Muscle of leg (tissue), 11 donors: Measurements from ENCODE around the gene WDR35. TPM values are rescaled to one million over a fixed set of nuclear protein-coding genes. Genes with fewer than 3 reads are reported as not detected.
A peak's percentile ranks its signal among the peaks of the same experiment; 100 is the strongest.

ENCODE experiments used
- DNase-seq: peaks from one replicate; pipeline ENCODE4 v3.0.0; 2013
- H3K27ac ChIP-seq: one replicate; pipeline ENCODE4 v1.5.1; 2013; ENCODE audit warnings: mild to moderate bottlenecking, low read length, control low read depth
- H3K27me3 ChIP-seq: one replicate; pipeline ENCODE4 v1.6.1; 2013; ENCODE audit warnings: low read length; ENCODE audit not compliant: control insufficient read depth, insufficient read depth
- H3K36me3 ChIP-seq: one replicate; pipeline ENCODE4 v1.6.1; 2013; ENCODE audit warnings: low read length; ENCODE audit not compliant: control insufficient read depth, insufficient read depth
- H3K4me1 ChIP-seq: one replicate; pipeline ENCODE4 v1.6.1; 2013; ENCODE audit warnings: low read length; ENCODE audit not compliant: control insufficient read depth, insufficient read depth
- H3K4me3 ChIP-seq: one replicate; pipeline ENCODE4 v1.5.1; 2013; ENCODE audit warnings: low read length, control low read depth
- H3K9me3 ChIP-seq: replicated peaks from 2 replicates; pipeline ENCODE4 v1.6.1; 2013; ENCODE audit warnings: low read depth, low read length; ENCODE audit not compliant: control insufficient read depth
- WGBS: methylation state at CpG from one replicate; pipeline ENCODE4 v1.1.5; 2013; ENCODE audit warnings: missing lambda C conversion rate; ENCODE audit not compliant: insufficient coverage; 5-methylcytosine and 5-hydroxymethylcytosine counted together
- polyA plus RNA-seq, 8 donors: library from polyadenylated mRNA; unstranded; fragments of 120-200 nt; gene quantifications; one replicate each; pipeline versions ENCODE4 v1.2.1 to v1.2.3, GENCODE V29; 2013; ENCODE audit warnings: inconsistent platforms in 1 of 8, low replicate concordance in 1 of 8; ENCODE audit not compliant: insufficient read length in 8 of 8, insufficient read depth in 1 of 8
- total RNA-seq: library from RNA; stranded (reverse); fragments of 120-200 nt; gene quantifications from one replicate; pipeline ENCODE4 v1.2.4, GENCODE V29; 2013

WDR35 gene
- total and polyA plus RNA-seq, 9 donors: 5.5 to 11.3 (median 7.8) TPM

DNA sequence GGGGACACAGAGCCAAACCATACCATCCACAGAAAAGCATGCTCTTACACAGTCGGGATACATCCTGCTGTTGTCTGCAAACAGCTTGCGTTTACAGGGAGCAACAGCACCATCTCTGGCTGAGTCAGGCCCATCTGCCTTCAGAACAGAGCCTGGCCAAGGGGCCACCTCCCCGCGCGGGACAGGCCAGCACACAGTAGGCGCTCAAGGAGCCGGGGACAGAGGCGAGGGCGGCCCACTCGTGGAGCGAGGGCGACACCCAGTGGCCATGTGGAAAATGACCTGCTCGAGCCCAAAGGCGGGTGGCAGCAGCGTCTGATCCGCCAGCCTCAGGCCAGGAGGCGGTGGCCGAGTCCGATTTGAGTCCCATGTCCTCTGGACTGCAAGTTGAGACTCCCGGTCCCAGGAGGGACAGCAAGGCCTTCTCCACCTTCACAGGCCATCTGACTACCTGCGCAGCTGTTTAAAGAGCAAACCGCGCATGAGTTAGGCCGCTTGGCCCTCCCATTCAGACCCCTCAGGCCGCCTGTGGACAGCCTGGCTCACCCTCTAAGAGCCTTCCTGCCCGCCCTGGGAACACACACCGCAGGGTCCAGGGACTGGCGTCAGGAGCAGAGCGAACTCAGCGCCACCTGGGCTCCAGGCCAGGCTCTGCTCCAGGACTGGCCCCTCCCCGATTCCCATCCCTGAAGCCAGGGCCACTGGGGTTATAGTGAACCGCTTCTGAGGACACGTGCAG, 126.4 kb downstream of the WDR35 start:
- Histone ChIP-seq H3K27ac (no peak overlapping the region), H3K9me3 (no peaks in the 10 kb centered on the region), H3K4me1 (peaks cover 7% of the 10 kb centered on the region), H3K36me3 (no peaks in the 10 kb centered on the region), H3K4me3 (no peak overlapping the region), H3K27me3 (no peaks in the 10 kb centered on the region)
- peak; percentile 68 for DNase-seq
- 19% methylated on average over 31 of the region's 33 CpGs for WGBS

DNA sequence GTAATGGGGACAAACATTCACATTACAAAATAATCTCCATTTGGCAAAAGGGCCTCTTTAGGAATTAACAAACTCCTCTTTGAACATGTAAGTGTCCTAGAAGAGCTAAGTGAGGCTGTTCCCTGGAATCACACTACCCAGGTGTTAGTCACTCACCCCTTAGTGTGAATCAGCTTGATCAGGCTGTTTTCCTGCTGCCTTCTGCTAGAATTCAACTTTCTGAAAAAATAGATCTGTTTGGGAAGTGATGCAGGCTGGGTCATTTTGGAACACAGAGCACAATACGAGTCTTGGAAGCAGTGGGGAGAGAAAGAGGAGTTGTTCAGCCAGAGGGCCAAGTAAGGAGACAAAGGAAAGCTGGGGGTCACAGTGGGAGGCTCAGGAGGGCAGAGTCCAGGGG, 128.1 kb downstream of the WDR35 start:
- WGBS: 56% methylated on average over 1 of the region's 1 CpG
- Histone ChIP-seq H3K27me3 (no peaks in the 10 kb centered on the region), H3K9me3 (no peaks in the 10 kb centered on the region), H3K27ac (no peak overlapping the region), H3K4me3 (no peak overlapping the region), H3K4me1 (peaks cover 6% of the 10 kb centered on the region), H3K36me3 (no peaks in the 10 kb centered on the region)
- peak; percentile 58 for DNase-seq

Other genes starting within 250 kb of the WDR35 start
- 13.3 TPM for gene TTC32, start 88.1 kb downstream of the WDR35 start, total RNA-seq
- 10 to 100 TPM; 13.7 to 21.3 (median 16.9) TPM for gene TTC32, start 88.1 kb downstream of the WDR35 start, polyA plus RNA-seq
- gene MATN3, start 22.6 kb upstream of the WDR35 start, total RNA-seq: 0.31 TPM
- 1 to 10 TPM in 6 of 8 donors, under 1 TPM in 2; 0.44 to 2.3 (median 1.1) TPM for gene MATN3, start 22.6 kb upstream of the WDR35 start, polyA plus RNA-seq
- 171 TPM for gene LAPTM4A, start 61.5 kb upstream of the WDR35 start, total RNA-seq
- gene LAPTM4A, start 61.5 kb upstream of the WDR35 start, polyA plus RNA-seq: 100 to 1,000 TPM; 306 to 427 (median 350) TPM
- 8.4 TPM for gene SDC1, start 235.0 kb upstream of the WDR35 start, total RNA-seq
- 10 to 100 TPM in 7 of 8 donors, 1 to 10 TPM in 1; 6.3 to 37.9 (median 15.1) TPM for gene SDC1, start 235.0 kb upstream of the WDR35 start, polyA plus RNA-seq